MCF 10A (cell line): ENCODE measurements around the gene LACC1. TPM values are rescaled to one million over a fixed set of nuclear protein-coding genes. Genes with fewer than 3 reads are reported as not detected.

Experiments used
- BruUV-seq: library from RNA; stranded (reverse); fragments of 400-500 nt; replicated peaks from 2 replicates; lab custom pipeline; 2021; lab: Mats Ljungman, UMichigan
- CTCF ChIA-PET: fragments of 300-600 bp; sonication (Branson Sonifier 250); formaldehyde crosslinking; extraction: SDS; loops from one replicate; lab custom pipeline; 2021; ENCODE audit warnings: antibody characterized with exemption, inconsistent platforms; lab: Yijun Ruan, JAX
- POLR2A ChIA-PET: fragments of 300-600, 350-650 bp; sonication (Branson Sonifier 250); formaldehyde crosslinking; extraction: SDS; loops from one replicate; lab custom pipeline; 2020; ENCODE audit warnings: antibody characterized with exemption, inconsistent platforms; lab: Yijun Ruan, JAX
- DNase-seq: peaks from one replicate; pipeline ENCODE4 v3.0.0-alpha.2; 2018; ENCODE audit not compliant: unreplicated experiment
- H3K27ac Mint-ChIP-seq: one replicate; pipeline ENCODE4 v1.8.0; 2022; ENCODE audit warnings: mild to moderate bottlenecking, low read depth, mixed read lengths; ENCODE audit not compliant: unreplicated experiment
- H3K27me3 Mint-ChIP-seq: one replicate; pipeline ENCODE4 v1.8.0; 2022; ENCODE audit warnings: mixed read lengths; ENCODE audit not compliant: insufficient read depth, unreplicated experiment
- H3K36me3 Mint-ChIP-seq: one replicate; pipeline ENCODE4 v1.8.0; 2022; ENCODE audit warnings: mild to moderate bottlenecking, moderate library complexity, mixed read lengths; ENCODE audit not compliant: insufficient read depth, unreplicated experiment
- H3K4me1 Mint-ChIP-seq: one replicate; pipeline ENCODE4 v1.8.0; 2022; ENCODE audit warnings: mixed read lengths; ENCODE audit not compliant: insufficient read depth, unreplicated experiment
- H3K4me3 Mint-ChIP-seq: one replicate; pipeline ENCODE4 v1.8.0; 2022; ENCODE audit warnings: mild to moderate bottlenecking, moderate library complexity, mixed read lengths; ENCODE audit not compliant: unreplicated experiment
- H3K9me3 Mint-ChIP-seq: one replicate; pipeline ENCODE4 v1.8.0; 2022; ENCODE audit warnings: mixed read lengths; ENCODE audit not compliant: unreplicated experiment
- CTCF ChIP-seq: fragments of 200-600 bp; IDR thresholded peaks from one replicate; pipeline ENCODE4 v1.8.0; 2022; ENCODE audit warnings: antibody characterized with exemption, mild to moderate bottlenecking; ENCODE audit not compliant: unreplicated experiment
- intact Hi-C: fragments of 100-400 bp; cut with micrococcal nuclease; formaldehyde crosslinking; loops from 2 replicates; pipeline ENCODE4 v1.14.1; 2022
- total RNA-seq: library from RNA; stranded (reverse); gene quantifications from 2 replicates; pipeline ENCODE4 v1.2.3, GENCODE V29; 2022

The LACC1 gene
- total RNA-seq, 1 experiment from 2014 or later: 11.7 TPM

- DNase-seq: no peak
- H3K27me3 Mint-ChIP-seq: no peaks in the 10 kb centered on the region
- no peaks in the 10 kb centered on the region for H3K9me3 Mint-ChIP-seq
- no peak overlapping the region for H3K27ac Mint-ChIP-seq
- BruUV-seq: no TSS peak
- ChIA-PET POLR2A (interaction anchor here (2.2 kb wide), 1 partner anchor 67 kb away, joined by 8 read pairs; no protein-coding TSS in a partner anchor), CTCF (interaction anchor here (0.8 to 1.5 kb wide), 2 partner anchors 20 to 68 kb away, joined by 5 to 7 read pairs; no protein-coding TSS in a partner anchor)
- H3K36me3 Mint-ChIP-seq: no peaks in the 10 kb centered on the region
- peaks cover under 1% of the 10 kb centered on the region for H3K4me1 Mint-ChIP-seq
- no peak overlapping the region for H3K4me3 Mint-ChIP-seq
- intact Hi-C loops: loop anchor here (5.0 to 10.0 kb wide), 2 partner anchors 907 to 1210 kb away; no protein-coding TSS in a partner anchor
- TF ChIP-seq CTCF: no peak
These were observed 7.5 kb upstream of the LACC1 start for GRCh38 chr13:43872181-43872580.

DNA sequence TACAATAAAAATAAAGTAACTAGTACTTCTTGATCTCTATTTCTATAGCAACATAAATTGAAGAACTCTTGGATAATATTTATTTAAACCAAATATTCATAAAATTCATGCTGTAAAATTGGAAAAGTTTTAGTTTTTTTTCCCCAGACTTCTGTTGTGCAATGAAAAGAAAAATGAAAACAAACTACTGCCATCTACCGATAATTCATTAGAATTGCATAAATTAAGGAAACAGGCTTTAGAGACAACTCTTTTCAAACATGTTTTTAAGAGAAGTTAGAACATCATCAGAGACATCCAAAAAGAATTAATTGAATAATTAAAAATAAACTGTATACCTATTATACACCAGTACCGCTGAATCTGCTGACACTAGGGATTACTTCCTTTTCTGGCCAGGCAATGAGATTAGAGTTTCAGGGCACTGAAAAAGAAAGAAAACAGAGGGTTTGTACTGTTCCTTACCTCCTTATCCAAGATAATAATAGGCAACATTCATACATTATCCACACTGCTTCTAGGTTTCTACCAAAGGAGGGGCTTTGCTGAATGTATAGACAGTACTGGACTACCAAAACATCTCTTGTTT is 5.1 kb upstream of the LACC1 start:
- TF ChIP-seq CTCF: peak; percentile 46
- DNase-seq: peak; percentile 33
- no peak overlapping the region for H3K27ac Mint-ChIP-seq
- H3K27me3 Mint-ChIP-seq: no peaks in the 10 kb centered on the region
- H3K4me3 Mint-ChIP-seq: no peak overlapping the region
- no TSS peak for BruUV-seq
- POLR2A ChIA-PET: no interaction called here
- no peaks in the 10 kb centered on the region for H3K9me3 Mint-ChIP-seq
- CTCF ChIA-PET: interaction anchor here (0.6 to 1.8 kb wide), 7 partner anchors 10 to 1280 kb away, joined by 3 to 6 read pairs (median 3); no protein-coding TSS in a partner anchor
- H3K4me1 Mint-ChIP-seq: peaks cover 15% of the 10 kb centered on the region
- no peaks in the 10 kb centered on the region for H3K36me3 Mint-ChIP-seq
- intact Hi-C loops: loop anchor here (1.0 to 10.0 kb wide), 5 partner anchors 69 to 1212 kb away; no protein-coding TSS in a partner anchor

- Mint-ChIP-seq H3K36me3 (peaks cover 2% of the 10 kb centered on the region), H3K4me3 (no peak overlapping the region), H3K9me3 (no peaks in the 10 kb centered on the region), H3K4me1 (peaks cover 22% of the 10 kb centered on the region), H3K27me3 (no peaks in the 10 kb centered on the region), H3K27ac (no peak overlapping the region)
- no peak for TF ChIP-seq CTCF
- CTCF ChIA-PET: interaction anchor here (0.6 to 1.4 kb wide), 2 partner anchors 71 to 782 kb away, joined by 3 to 5 read pairs; no protein-coding TSS in a partner anchor
- intact Hi-C loops: loop anchor here (5.0 to 10.0 kb wide), 2 partner anchors 569 to 912 kb away; no protein-coding TSS in a partner anchor
- no peak for DNase-seq
- BruUV-seq: no TSS peak
- POLR2A ChIA-PET: interaction anchor here (1.2 to 2.1 kb wide), 2 partner anchors 21 to 71 kb away, joined by 3 to 4 read pairs; no protein-coding TSS in a partner anchor
These were observed 3.3 kb upstream of the LACC1 start for GRCh38 chr13:43876366-43876765.

- no peaks in the 10 kb centered on the region for H3K27me3 Mint-ChIP-seq
- intact Hi-C loops: loop anchor here (5.0 to 10.0 kb wide), 2 partner anchors 570 to 913 kb away; no protein-coding TSS in a partner anchor
- no peak for TF ChIP-seq CTCF
- no peak for DNase-seq
- H3K9me3 Mint-ChIP-seq: no peaks in the 10 kb centered on the region
- ChIA-PET POLR2A (interaction anchor here (0.7 to 2.1 kb wide), 8 partner anchors 12 to 1282 kb away, joined by 3 to 6 read pairs (median 4); no protein-coding TSS in a partner anchor), CTCF (interaction anchor here (1.5 kb wide), 1 partner anchor 73 kb away, joined by 4 read pairs; no protein-coding TSS in a partner anchor)
- H3K27ac Mint-ChIP-seq: no peak overlapping the region
- H3K4me1 Mint-ChIP-seq: peaks cover 23% of the 10 kb centered on the region
- peaks cover 8% of the 10 kb centered on the region for H3K36me3 Mint-ChIP-seq
- H3K4me3 Mint-ChIP-seq: peak overlapping the region; percentile 93
- BruUV-seq: no TSS peak
These were observed 2.4 kb upstream of the LACC1 start for GRCh38 chr13:43877326-43877725.
